K562 (cell line): Measurements from ENCODE around the gene SLC1A2. TPM values are rescaled to one million over a fixed set of nuclear protein-coding genes. Genes with fewer than 3 reads are reported as not detected.

Source experiments
- ATAC-seq: fragments of 200-7000 bp; cut with Tn5 transposase; 3 replicates; pipeline ENCODE4 v1.9.1; 2020; ENCODE audit warnings: moderate library complexity
- BruUV-seq: library from RNA; stranded (reverse); fragments of 400-500 nt; replicated peaks from 2 replicates; lab custom pipeline; 2021; lab: Mats Ljungman, UMichigan
- CTCF ChIA-PET: fragments of 300-600 bp; formaldehyde crosslinking; extraction: SDS; loops from one replicate; lab custom pipeline; 2021; ENCODE audit warnings: low intra/inter-chr PET ratio; lab: Yijun Ruan, JAX
- POLR2A ChIA-PET: fragments of 300-600, 350-650 bp; sonication (Branson Sonifier 250); formaldehyde crosslinking; extraction: SDS; loops from one replicate; lab custom pipeline; 2021; ENCODE audit warnings: antibody characterized with exemption, inconsistent platforms; lab: Yijun Ruan, JAX
- DNase-seq, 4 experiments: peaks; one replicate each; pipeline versions ENCODE4 v3.0.0 to v3.0.0-alpha.2; 2011 to 2018; ENCODE audit warnings: low spot score in 3 of 4, mixed read lengths in 3 of 4; ENCODE audit errors: extremely low read depth in 1 of 4
- FAIRE-seq: peaks from 2 replicates; lab custom pipeline; 2011; peaks lifted over from hg19 to GRCh38; lab: Jason Lieb, UNC
- H2AFZ ChIP-seq: 2 replicates; pipeline ENCODE4 v1.6.0; 2011; ENCODE audit warnings: low read depth, low read length, control low read depth, inconsistent platforms
- H3K27ac ChIP-seq: fragments of 200-600 bp; 3 replicates; pipeline ENCODE4 v1.8.0; 2011; ENCODE audit warnings: low read depth, mild to moderate bottlenecking, control low read depth, inconsistent platforms, low read length, moderate library complexity, mixed read lengths; ENCODE audit errors: extremely low read depth
- H3K27me3 ChIP-seq, 2 experiments: fragments of 300-600 bp in 1 of 2; 2 replicates in 1 of 2; 3 replicates in 1 of 2; pipeline versions ENCODE4 v1.6.0 to v1.8.0; 2011; ENCODE audit warnings: inconsistent platforms in 2 of 2, low read length in 2 of 2, mild to moderate bottlenecking in 1 of 2, mixed read lengths in 1 of 2, moderate library complexity in 1 of 2; ENCODE audit not compliant: control insufficient read depth in 2 of 2, insufficient read depth in 2 of 2
- H3K36me3 ChIP-seq: fragments of 300-600 bp; 3 replicates; pipeline ENCODE4 v1.8.0; 2011; ENCODE audit warnings: mild to moderate bottlenecking, low read length, inconsistent platforms; ENCODE audit not compliant: control insufficient read depth, insufficient read depth
- H3K4me1 ChIP-seq, 2 experiments: fragments of 200-600 bp in 1 of 2; replicated peaks in 1 of 2; 2 replicates in 1 of 2; 3 replicates in 1 of 2; pipeline versions ENCODE4 v1.5.1 to v1.8.0; 2011; ENCODE audit warnings: inconsistent platforms in 2 of 2, low read length in 2 of 2, mild to moderate bottlenecking in 1 of 2, mixed read lengths in 1 of 2, moderate library complexity in 1 of 2; ENCODE audit not compliant: control insufficient read depth in 2 of 2, insufficient read depth in 2 of 2
- H3K4me2 ChIP-seq: 2 replicates; pipeline ENCODE4 v1.6.1; 2011; ENCODE audit warnings: low read length, control low read depth, inconsistent platforms, mixed read lengths; ENCODE audit not compliant: insufficient read depth
- H3K4me3 ChIP-seq: fragments of 200-600 bp; sonication (generic), shearing (Covaris generic); 2 replicates; pipeline ENCODE4 v1.5.1; 2016; ENCODE audit warnings: control low read depth, inconsistent platforms
- H3K79me2 ChIP-seq: fragments of 200-600 bp; 3 replicates; pipeline ENCODE4 v1.8.0; 2011; ENCODE audit warnings: low read length, inconsistent platforms; ENCODE audit not compliant: control insufficient read depth, insufficient read depth
- H3K9ac ChIP-seq, 2 experiments: 2 replicates each; pipeline versions ENCODE4 v1.6.0 to v1.6.1; 2011; ENCODE audit warnings: low read depth in 2 of 2, low read length in 2 of 2, control low read depth in 1 of 2, inconsistent platforms in 1 of 2, mild to moderate bottlenecking in 1 of 2, mixed read lengths in 1 of 2; ENCODE audit not compliant: insufficient read depth in 1 of 2
- H3K9me1 ChIP-seq: one replicate; pipeline ENCODE4 v1.6.0; 2011; ENCODE audit warnings: inconsistent platforms, mild to moderate bottlenecking, low read length, moderate library complexity; ENCODE audit not compliant: control insufficient read depth, insufficient read depth
- H3K9me3 ChIP-seq: replicated peaks from 2 replicates; pipeline ENCODE4 v1.5.1; 2011; ENCODE audit warnings: low read depth, low read length, inconsistent platforms; ENCODE audit not compliant: control insufficient read depth, insufficient read depth
- H4K20me1 ChIP-seq: replicated peaks from 2 replicates; pipeline ENCODE4 v1.6.1; 2011; ENCODE audit warnings: low read length, inconsistent platforms, mixed read lengths; ENCODE audit not compliant: control insufficient read depth, insufficient read depth
- GATAD2A ChIP-seq: fragments of 450-650 bp; IDR thresholded peaks from 2 replicates; pipeline ENCODE4 v1.6.1; 2017
- HNRNPUL1 ChIP-seq: fragments of 200-400 bp; formaldehyde crosslinking; IDR thresholded peaks from 2 replicates; pipeline ENCODE4 v1.6.1; 2017; ENCODE audit warnings: low read length
- KAT2B ChIP-seq: IDR thresholded peaks from one replicate; pipeline ENCODE4 v1.6.1; 2012; ENCODE audit warnings: low read depth, mild to moderate bottlenecking, control low read depth, inconsistent platforms, low read length, moderate library complexity
- PRPF4 ChIP-seq: fragments of 200-400 bp; formaldehyde crosslinking; IDR thresholded peaks from one replicate; pipeline ENCODE4 v1.6.1; 2017; ENCODE audit warnings: low read length, low read depth, mild to moderate bottlenecking; ENCODE audit not compliant: insufficient read depth, poor library complexity, severe bottlenecking
- RBFOX2 ChIP-seq: fragments of 200-400 bp; formaldehyde crosslinking; IDR thresholded peaks from 2 replicates; pipeline ENCODE4 v1.6.1; 2017; ENCODE audit warnings: low read depth, mild to moderate bottlenecking, low read length, moderate library complexity
- U2AF2 ChIP-seq: fragments of 200-400 bp; formaldehyde crosslinking; optimal IDR thresholded peaks from 2 replicates; pipeline ENCODE3; 2017; ENCODE audit warnings: low read depth, mild to moderate bottlenecking, low read length
- XRCC5 ChIP-seq: fragments of 200-400 bp; formaldehyde crosslinking; IDR thresholded peaks from 2 replicates; pipeline ENCODE4 v1.6.1; 2017; ENCODE audit warnings: low read depth, mild to moderate bottlenecking, low read length
- ZNF551 ChIP-seq: fragments of 250-450 bp; sonication (Bioruptor Pico); IDR thresholded peaks from 2 replicates; pipeline ENCODE4 v1.5.0; 2021; ENCODE audit warnings: mild to moderate bottlenecking, moderate library complexity
- ZNF77 ChIP-seq: fragments of 250-450 bp; sonication (Bioruptor Pico); IDR thresholded peaks from 2 replicates; pipeline ENCODE4 v1.5.0; 2020
- in situ Hi-C: fragments of 300-500 bp; cut with MboI; formaldehyde crosslinking; loops from 4 replicates; pipeline ENCODE4 v1.15.0; 2018; ENCODE audit warnings: inconsistent platforms, mixed read lengths
- intact Hi-C: fragments of 100-400 bp; cut with micrococcal nuclease; formaldehyde crosslinking; loops from 2 replicates; pipeline ENCODE4 v1.14.2; 2022
- polyA plus RNA-seq, 8 experiments: library from polyadenylated mRNA; depleted of rRNA in 4 of 8; stranded (reverse) in 5 of 8; unstranded in 3 of 8; fragments of >200 nt; fragmentation: Nextera tagmentation in 2 of 8; fragmentation: Illumina TruSeq in 1 of 8; extraction: Ambion mirVana in 2 of 8; extraction: Trizol in 1 of 8; gene quantifications; 2 replicates each; pipeline versions ENCODE4 v1.2.1 to v1.2.3, GENCODE V29; 2011 to 2014; ENCODE audit warnings: inconsistent platforms in 1 of 8, missing spikeins in 1 of 8
- total RNA-seq, 7 experiments: library from RNA; depleted of rRNA in 6 of 7; stranded (reverse); fragments of >200 nt in 6 of 7; fragmentation: Illumina TruSeq in 2 of 7; extraction: Trizol in 2 of 7; gene quantifications; 2 replicates each; pipeline versions ENCODE4 v1.2.1 to v1.2.3, GENCODE V29; 2011 to 2021; ENCODE audit warnings: low replicate concordance in 1 of 7
- TF ChIP-seq, protein P1 (sequence below): fragments of 200-800 bp; sonication (Bioruptor generic); IDR thresholded peaks from 2 replicates; pipeline ENCODE4 v1.6.1; 2017; ENCODE audit warnings: missing genetic modification characterization, missing compliant biosample characterization
- TF ChIP-seq, protein P2 (sequence below): fragments of 250-450 bp; sonication (Bioruptor Pico); IDR thresholded peaks from 2 replicates; pipeline ENCODE4 v1.8.0; 2022; ENCODE audit warnings: moderate library complexity, mild to moderate bottlenecking, inconsistent platforms
- TF ChIP-seq, protein P3 (sequence below): fragments of 150-350 bp; conservative IDR thresholded peaks from 2 replicates; pipeline ENCODE4 v1.6.1; 2014; ENCODE audit warnings: low read length
- TF ChIP-seq, protein P4 (sequence below): fragments of 450-650 bp; IDR thresholded peaks from 2 replicates; pipeline ENCODE4 v1.6.1; 2014; ENCODE audit warnings: low read depth, mild to moderate bottlenecking, moderate library complexity, borderline replicate concordance

The SLC1A2 gene
- total and polyA plus RNA-seq, 9 of the 15 experiments (the other 6 are each of a cell fraction or from before 2014, with no cell fraction given), result 0.03 to 0.07 (median 0.04) TPM; not detected in 5

DNA sequence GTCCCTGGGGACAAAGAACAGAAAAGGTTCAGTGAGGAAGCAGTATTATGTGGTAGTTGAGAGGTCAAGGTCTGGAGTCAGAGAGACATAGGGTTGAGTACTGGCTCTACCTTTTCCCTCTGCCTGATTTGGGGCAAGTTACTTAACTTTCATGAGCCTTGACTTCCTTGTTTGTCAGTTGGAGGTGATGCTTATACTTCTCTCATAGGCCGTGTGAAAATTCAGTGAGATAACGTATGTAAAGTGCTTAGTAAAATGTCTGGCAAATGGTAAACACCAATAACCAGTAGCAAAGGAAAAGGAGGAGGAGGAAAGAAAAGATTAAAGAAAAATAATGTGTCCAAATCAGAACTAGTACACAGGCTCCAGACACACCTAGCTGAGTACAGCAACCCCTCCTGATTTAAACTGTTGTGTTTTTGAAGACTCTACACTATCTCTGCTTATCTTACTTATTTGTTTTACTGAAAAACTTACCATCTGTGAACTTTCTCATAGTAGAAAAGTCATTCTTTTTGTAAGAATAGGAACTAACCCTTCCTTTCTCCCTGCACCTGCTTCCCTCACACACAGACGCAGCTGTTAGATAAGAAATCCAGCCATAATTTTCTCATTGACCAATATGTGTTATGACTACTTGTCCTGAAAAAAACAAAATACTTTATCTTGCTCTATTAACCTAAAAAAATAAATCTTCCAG, 153.5 kb downstream of the SLC1A2 start (continued):
- TF ChIP-seq, protein P1, sequence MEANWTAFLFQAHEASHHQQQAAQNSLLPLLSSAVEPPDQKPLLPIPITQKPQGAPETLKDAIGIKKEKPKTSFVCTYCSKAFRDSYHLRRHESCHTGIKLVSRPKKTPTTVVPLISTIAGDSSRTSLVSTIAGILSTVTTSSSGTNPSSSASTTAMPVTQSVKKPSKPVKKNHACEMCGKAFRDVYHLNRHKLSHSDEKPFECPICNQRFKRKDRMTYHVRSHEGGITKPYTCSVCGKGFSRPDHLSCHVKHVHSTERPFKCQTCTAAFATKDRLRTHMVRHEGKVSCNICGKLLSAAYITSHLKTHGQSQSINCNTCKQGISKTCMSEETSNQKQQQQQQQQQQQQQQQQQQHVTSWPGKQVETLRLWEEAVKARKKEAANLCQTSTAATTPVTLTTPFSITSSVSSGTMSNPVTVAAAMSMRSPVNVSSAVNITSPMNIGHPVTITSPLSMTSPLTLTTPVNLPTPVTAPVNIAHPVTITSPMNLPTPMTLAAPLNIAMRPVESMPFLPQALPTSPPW (CRISPR knock-in tag), result no peak
- TF ChIP-seq HNRNPUL1, result no peak

DNA sequence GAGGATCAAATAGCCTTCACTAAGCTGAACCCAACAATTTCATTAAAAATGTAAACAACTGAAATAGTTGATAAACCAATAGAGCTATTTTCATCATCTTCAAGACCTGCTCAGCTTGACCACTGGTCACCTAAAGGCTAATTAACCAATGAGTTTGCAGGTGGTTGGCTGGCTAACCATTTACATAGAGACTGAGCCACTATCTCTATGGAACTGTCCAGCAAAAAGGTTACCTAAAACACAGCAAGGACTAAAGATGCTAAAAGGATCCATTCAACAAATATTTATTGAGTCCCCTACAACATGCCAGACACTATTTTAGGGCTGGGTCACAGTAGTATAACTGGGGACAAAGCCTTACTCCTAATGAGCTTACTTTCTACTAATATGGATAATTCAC, 156.6 kb downstream of the SLC1A2 start:
- Histone ChIP-seq H3K9ac (no peak overlapping the region), H3K79me2 (no peaks in the 10 kb centered on the region), H3K4me1 (no peaks in the 10 kb centered on the region), H3K4me2 (no peak overlapping the region), H3K4me3 (no peak overlapping the region), H3K9me3 (no peaks in the 10 kb centered on the region), H3K36me3 (no peaks in the 10 kb centered on the region), H3K9me1 (no peaks in the 10 kb centered on the region), H2AFZ (no peak overlapping the region), H3K27ac (no peak overlapping the region), H3K27me3 (peaks cover 4% of the 10 kb centered on the region in 2 experiments; a peak in 1 of 5 replicates), H4K20me1 (no peaks in the 10 kb centered on the region; the same call in 1 of the 2 replicates)
- intact Hi-C loops, result loop anchor here (5.0 kb wide), 1 partner anchor 130 kb away; no protein-coding TSS in a partner anchor
- no peak for DNase-seq
- ATAC-seq, result no peak
- in situ Hi-C loops, result no loop called here
- FAIRE-seq, result no peak
- BruUV-seq, result no TSS peak
- POLR2A ChIA-PET, result no interaction called here
- CTCF ChIA-PET, result no interaction called here
- TF ChIP-seq RBFOX2 (no peak), ZNF77 (CRISPR knock-in tag) (no peak), PRPF4 (no peak), GATAD2A (no peak), XRCC5 (no peak), KAT2B (no peak), U2AF2 (no peak), ZNF551 (CRISPR knock-in tag) (no peak)
- TF ChIP-seq, protein P2, sequence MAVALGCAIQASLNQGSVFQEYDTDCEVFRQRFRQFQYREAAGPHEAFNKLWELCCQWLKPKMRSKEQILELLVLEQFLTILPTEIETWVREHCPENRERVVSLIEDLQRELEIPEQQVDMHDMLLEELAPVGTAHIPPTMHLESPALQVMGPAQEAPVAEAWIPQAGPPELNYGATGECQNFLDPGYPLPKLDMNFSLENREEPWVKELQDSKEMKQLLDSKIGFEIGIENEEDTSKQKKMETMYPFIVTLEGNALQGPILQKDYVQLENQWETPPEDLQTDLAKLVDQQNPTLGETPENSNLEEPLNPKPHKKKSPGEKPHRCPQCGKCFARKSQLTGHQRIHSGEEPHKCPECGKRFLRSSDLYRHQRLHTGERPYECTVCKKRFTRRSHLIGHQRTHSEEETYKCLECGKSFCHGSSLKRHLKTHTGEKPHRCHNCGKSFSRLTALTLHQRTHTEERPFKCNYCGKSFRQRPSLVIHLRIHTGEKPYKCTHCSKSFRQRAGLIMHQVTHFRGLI (CRISPR knock-in tag), result no peak
- TF ChIP-seq, protein P3, sequence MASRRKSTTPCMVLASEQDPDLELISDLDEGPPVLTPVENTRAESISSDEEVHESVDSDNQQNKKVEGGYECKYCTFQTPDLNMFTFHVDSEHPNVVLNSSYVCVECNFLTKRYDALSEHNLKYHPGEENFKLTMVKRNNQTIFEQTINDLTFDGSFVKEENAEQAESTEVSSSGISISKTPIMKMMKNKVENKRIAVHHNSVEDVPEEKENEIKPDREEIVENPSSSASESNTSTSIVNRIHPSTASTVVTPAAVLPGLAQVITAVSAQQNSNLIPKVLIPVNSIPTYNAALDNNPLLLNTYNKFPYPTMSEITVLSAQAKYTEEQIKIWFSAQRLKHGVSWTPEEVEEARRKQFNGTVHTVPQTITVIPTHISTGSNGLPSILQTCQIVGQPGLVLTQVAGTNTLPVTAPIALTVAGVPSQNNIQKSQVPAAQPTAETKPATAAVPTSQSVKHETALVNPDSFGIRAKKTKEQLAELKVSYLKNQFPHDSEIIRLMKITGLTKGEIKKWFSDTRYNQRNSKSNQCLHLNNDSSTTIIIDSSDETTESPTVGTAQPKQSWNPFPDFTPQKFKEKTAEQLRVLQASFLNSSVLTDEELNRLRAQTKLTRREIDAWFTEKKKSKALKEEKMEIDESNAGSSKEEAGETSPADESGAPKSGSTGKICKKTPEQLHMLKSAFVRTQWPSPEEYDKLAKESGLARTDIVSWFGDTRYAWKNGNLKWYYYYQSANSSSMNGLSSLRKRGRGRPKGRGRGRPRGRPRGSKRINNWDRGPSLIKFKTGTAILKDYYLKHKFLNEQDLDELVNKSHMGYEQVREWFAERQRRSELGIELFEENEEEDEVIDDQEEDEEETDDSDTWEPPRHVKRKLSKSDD, result no peak
- TF ChIP-seq, protein P4, sequence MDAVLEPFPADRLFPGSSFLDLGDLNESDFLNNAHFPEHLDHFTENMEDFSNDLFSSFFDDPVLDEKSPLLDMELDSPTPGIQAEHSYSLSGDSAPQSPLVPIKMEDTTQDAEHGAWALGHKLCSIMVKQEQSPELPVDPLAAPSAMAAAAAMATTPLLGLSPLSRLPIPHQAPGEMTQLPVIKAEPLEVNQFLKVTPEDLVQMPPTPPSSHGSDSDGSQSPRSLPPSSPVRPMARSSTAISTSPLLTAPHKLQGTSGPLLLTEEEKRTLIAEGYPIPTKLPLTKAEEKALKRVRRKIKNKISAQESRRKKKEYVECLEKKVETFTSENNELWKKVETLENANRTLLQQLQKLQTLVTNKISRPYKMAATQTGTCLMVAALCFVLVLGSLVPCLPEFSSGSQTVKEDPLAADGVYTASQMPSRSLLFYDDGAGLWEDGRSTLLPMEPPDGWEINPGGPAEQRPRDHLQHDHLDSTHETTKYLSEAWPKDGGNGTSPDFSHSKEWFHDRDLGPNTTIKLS, result no peak
